Lung microvascular endothelial cell (primary cell): ENCODE results near the gene DRD5. TPM values are rescaled to one million over a fixed set of nuclear protein-coding genes. Genes with fewer than 3 reads are reported as not detected.

Experiments used
- DNase-seq, 2 donors: peaks; one replicate each; pipeline versions ENCODE4 v3.0.0 to v3.0.0-alpha.2; 2010; ENCODE audit warnings: low read depth in 2 of 2
- total RNA-seq: library from RNA; depleted of rRNA; stranded (reverse); fragments of >200 nt; gene quantifications from 2 replicates; pipeline ENCODE4 v1.2.1, GENCODE V29; 2014

The DRD5 gene
- total RNA-seq, 1 donor from 2014 or later = not detected

DNA sequence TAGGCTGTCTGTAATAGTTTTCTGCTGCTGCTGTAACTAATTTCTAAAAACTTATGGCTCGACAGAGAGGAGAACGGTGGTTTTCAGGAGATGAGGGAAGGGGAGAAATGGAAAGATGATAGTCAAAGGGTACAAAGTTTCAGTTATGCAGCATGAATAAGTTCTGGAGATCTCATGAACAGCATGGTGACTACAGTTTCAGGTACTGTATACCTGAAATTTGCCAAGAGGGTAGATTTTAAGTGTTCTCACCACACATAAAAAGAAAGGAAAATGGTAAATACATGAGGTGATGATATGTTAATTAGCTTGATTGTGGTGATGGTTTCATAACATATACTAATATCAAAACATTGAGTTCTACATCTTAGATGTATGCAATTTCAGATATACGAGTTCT lies 34.9 kb downstream of the DRD5 start:
- no peak for DNase-seq

GRCh38 chr4:9820343-9820742 lies 38.9 kb downstream of the DRD5 start:
- DNase-seq = no peak

DNA sequence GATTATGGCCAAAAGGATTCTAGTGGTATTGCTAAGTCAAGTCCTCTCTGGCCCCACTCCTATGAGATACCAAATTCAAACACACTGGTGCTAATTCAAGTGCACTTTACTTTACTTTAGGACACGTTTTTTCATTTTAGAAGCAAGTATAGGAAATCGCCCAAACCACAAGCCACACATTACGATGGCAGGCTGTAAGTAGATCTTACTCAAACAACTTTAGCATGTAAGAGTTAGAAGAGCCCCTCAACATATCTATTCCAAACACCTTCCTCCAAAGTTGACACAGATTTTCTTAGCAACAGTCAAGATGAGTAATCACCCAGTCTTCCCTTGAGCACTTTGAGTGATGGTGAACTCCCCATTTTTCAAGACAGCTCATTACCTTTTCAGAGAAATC lies 43.6 kb downstream of the DRD5 start:
- no peak for DNase-seq

- DNase-seq = no peak
Observed at GRCh38 chr4:9826551-9826950, 45.1 kb downstream of the DRD5 start.

DNA sequence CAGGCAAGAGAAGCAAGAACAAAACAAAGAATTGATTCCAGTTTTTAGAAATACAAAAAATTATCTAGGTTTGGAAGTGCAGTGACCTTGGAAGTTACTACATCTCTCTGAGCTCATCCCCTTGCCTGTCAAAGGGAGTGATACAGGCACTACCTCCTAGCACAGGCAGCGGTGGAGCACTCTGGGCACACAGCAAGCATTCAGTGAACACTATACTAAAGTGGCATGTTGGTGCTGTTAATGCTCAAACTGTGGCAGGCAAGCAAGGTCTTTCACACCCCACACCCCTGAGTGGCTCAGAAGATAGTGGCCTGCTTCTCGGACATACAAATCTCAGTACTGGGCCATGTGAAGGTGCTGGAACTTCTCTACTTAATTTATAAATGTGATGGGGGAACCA lies 51.2 kb downstream of the DRD5 start:
- no peak for DNase-seq

- DNase-seq = no peak
Observed at GRCh38 chr4:9833421-9833820, 52.0 kb downstream of the DRD5 start.

Other genes with a start within 250 kb of the DRD5 start
- 0.65 and 0.79 TPM in 2 replicates for gene SLC2A9, start 239.9 kb downstream of the DRD5 start, total RNA-seq